Thymus (tissue), 2 donors: ENCODE data around the gene XKR3. TPM values are rescaled to one million over a fixed set of nuclear protein-coding genes. Genes with fewer than 3 reads are reported as not detected.

ENCODE experiments used
- polyA plus RNA-seq: library from polyadenylated mRNA; stranded (reverse); fragments of 200-250 nt; gene quantifications from one replicate; pipeline ENCODE4 v1.2.3, GENCODE V29; 2013
- total RNA-seq: library from RNA; stranded (reverse); fragments of 120-200 nt; gene quantifications from one replicate; pipeline ENCODE4 v1.2.4, GENCODE V29; 2013
- donor health status: healthy.

XKR3 gene
- total and polyA plus RNA-seq, 2 donors, result 0.05 to 0.16 TPM

Other genes with a start within 250 kb of the XKR3 start
- not detected for gene CCT8L2, start 232.6 kb downstream of the XKR3 start, total RNA-seq
- gene CCT8L2, start 232.6 kb downstream of the XKR3 start, polyA plus RNA-seq, result 0.02 TPM
- under 0.01 TPM for gene GAB4, start 182.8 kb upstream of the XKR3 start, total RNA-seq
- gene GAB4, start 182.8 kb upstream of the XKR3 start, polyA plus RNA-seq, result 0.02 TPM